LNCAP (cell line): Measurements from ENCODE around the gene CALML6.

ENCODE experiments used
- CTCF ChIP-seq: fragments of 450-650 bp; IDR thresholded peaks from 2 replicates; pipeline ENCODE4 v1.5.1; 2017; ENCODE audit warnings: mild to moderate bottlenecking

CALML6 gene

DNA sequence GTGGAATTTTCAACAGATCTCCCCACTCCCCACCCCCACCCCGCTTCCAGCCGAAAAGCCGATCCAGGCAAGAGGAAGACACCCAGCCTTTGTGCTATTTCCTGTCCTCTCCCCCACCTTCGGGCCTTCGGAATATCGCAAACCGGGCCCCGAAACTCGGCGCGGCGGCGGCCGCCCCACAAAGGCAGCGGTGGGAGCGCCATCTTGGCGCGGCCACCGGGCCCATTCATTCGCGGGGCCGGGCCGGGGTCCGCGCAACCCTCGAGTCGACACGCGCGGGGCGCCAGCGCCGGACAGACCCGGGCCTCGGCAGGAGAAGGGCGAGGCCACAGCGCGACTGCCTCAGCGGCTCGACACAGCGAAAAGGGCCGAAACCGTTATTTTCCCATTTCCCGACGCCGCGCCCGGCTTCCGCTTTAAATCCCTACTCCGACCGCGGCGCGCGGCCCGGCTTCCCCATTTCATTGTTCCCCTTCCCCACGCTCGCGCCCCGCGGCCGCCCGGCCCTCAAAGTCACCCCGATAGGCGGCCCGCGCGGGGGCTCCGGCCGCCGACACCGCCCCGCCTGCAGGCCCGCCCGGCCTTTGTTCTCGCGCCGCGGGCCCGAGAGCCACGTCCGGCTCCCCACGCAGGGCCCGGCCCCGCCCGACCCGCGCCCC is 25.1 kb upstream of the CALML6 start:
- TF ChIP-seq CTCF: no peak

DNA sequence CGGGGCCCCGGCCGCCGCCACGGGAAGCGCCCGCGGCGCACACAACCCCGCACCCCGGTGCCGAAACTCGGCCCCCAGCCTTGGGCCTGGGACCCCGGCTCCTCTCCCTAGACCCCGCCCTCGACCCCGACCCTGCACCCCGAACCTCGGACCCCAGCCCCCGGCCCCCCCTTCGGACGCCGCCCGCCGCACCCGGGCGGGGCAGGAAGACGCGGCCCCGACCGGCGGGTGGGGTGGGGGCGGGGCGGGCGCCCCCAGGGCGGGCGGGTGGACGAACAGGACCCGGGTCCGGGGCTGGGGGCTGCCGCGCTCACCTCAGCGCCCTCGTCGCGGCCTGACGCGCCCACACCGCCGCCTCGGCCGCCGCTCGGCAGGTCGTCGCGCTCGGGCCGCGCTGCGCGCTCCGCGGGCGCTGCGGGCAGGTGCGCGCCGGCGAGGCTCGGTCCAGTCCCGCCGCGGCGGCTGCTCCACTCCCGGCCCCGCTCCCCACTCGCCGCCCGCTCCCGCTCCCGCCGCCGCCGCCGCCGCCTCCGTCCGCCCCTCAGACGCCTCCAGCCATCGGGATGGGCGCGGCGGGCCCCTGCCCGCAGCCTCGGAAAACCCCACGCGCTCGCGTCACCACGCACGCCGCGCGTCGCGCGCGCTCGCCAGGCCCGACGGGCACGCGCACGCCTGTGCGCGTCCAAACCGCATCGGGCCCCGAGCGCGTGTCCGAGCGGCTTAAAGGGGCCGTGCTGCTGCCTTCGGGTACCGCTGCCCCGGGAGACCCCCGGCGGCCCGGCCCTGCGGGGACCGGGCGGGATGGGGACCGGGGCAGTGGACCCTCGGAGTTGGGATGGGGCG is 24.3 kb upstream of the CALML6 start, which contains the start of gene GNB1:
Gene GNB1, minus strand, starts transcription at position 582 of the 843 bp plus-strand sequence. CDS start 65,634 bp downstream, outside the sequence.
- TF ChIP-seq CTCF: no peak

GRCh38 chr1:1891349-1892078 is 23.5 kb upstream of the CALML6 start:
- no peak for TF ChIP-seq CTCF

DNA sequence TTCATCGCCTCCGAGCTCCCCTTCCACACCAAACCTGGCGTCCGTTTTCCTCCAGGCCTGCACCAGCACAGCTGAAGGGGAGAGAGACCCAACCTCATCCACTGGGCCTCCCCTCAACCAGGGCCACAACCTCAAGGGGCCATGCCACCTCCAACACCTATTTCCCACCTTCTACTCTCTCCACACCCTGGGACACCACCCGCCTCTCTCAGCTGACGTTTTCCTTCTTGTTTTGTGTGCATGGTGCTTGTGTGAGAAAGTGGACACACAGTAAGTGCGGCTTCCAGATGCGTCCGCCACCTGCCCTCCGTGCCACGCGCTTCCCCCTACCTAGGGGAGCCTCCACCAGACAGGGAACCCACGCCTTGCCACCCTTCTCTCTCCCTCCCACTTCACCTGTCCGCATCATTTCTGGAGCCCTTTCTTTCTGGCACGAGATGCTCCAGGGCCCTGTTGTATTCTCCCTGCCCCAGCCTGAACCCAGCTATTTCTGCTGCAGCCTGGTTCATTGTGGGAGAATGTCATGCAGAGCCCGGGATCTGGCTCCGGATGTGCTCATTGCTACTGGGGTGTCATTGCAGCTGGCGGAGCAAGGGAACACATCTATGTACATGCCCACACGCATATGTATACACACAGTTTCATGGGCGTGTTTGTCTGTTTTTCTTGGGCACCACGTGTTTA is 22.8 kb upstream of the CALML6 start:
- no peak for TF ChIP-seq CTCF

- TF ChIP-seq CTCF: no peak
These were observed 22.3 kb upstream of the CALML6 start for GRCh38 chr1:1892763-1893120.

- TF ChIP-seq CTCF: no peak
These were observed 21.6 kb upstream of the CALML6 start for GRCh38 chr1:1893291-1893985.

DNA sequence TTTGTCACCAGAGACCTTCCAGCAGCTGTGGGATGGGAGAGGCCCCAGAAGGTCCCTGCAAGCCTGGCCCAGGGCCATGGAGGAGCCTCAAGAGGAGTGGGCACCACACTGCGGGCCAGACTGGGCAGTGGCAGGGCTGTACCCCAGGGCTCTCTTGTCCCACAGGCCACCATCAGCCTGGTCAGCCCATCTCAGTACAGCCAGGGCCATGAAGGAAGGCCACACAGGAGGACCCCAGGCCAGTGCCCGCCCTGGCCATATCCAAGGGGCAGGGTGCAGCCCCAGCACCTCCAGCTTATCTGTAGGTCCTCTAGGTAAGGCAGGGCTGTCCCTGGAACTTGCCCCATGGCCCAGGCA is 21.1 kb upstream of the CALML6 start:
- TF ChIP-seq CTCF: no peak
